Measurements from ENCODE around the gene LGALS3BP.

GRCh38 chr17:78979780-78980623 lies at the start of gene LGALS3BP:
- no peak for TF ChIP-seq EZH2 (IDR thresholded peaks at IDR 0.05; ENCODE audit: low read length)
- TF ChIP-seq, protein P1, sequence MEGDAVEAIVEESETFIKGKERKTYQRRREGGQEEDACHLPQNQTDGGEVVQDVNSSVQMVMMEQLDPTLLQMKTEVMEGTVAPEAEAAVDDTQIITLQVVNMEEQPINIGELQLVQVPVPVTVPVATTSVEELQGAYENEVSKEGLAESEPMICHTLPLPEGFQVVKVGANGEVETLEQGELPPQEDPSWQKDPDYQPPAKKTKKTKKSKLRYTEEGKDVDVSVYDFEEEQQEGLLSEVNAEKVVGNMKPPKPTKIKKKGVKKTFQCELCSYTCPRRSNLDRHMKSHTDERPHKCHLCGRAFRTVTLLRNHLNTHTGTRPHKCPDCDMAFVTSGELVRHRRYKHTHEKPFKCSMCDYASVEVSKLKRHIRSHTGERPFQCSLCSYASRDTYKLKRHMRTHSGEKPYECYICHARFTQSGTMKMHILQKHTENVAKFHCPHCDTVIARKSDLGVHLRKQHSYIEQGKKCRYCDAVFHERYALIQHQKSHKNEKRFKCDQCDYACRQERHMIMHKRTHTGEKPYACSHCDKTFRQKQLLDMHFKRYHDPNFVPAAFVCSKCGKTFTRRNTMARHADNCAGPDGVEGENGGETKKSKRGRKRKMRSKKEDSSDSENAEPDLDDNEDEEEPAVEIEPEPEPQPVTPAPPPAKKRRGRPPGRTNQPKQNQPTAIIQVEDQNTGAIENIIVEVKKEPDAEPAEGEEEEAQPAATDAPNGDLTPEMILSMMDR (optimal IDR thresholded peaks at IDR 0.05 in 1 of 3, IDR thresholded peaks at IDR 0.05 in 1 of 3, conservative IDR thresholded peaks at IDR 0.05 in 1 of 3; ENCODE audit: extremely low read depth in 1 of 3, insufficient read depth in 2 of 3, low read length in 3 of 3), result no peak
